Right forelimb (tissue), 1 donor: ENCODE results near the gene BAAT.
"Not testable (repeated sequence)": the region's sequence is repeated elsewhere in the genome, so short reads cannot be mapped to it uniquely, and the experiment has no call there.

ENCODE experiments used
- DNase-seq: peaks from one replicate; pipeline ENCODE4 v3.0.0-alpha.2; 2018

The BAAT gene

DNA sequence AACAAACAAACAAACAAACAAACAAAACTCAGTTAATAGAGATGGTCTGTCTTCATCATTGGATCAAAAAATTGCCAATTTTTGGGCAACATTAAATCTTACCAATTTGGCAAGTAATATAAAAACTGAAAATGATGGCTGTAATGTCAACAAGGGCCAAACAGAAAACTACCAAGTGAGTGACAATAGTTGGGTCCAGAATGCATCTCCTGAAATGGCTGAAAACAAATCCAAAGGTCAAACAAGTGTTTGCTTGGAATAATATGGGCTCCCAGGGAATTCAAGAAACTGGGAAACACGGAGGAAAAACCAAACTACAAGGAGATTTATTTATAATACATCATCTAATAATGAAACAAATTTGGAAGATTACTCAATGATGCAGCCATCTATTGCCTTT, 25.1 kb downstream of the BAAT start:
- no peak for DNase-seq

GRCh38 chr9:101356619-101357018, 28.2 kb downstream of the BAAT start:
- no peak for DNase-seq

DNA sequence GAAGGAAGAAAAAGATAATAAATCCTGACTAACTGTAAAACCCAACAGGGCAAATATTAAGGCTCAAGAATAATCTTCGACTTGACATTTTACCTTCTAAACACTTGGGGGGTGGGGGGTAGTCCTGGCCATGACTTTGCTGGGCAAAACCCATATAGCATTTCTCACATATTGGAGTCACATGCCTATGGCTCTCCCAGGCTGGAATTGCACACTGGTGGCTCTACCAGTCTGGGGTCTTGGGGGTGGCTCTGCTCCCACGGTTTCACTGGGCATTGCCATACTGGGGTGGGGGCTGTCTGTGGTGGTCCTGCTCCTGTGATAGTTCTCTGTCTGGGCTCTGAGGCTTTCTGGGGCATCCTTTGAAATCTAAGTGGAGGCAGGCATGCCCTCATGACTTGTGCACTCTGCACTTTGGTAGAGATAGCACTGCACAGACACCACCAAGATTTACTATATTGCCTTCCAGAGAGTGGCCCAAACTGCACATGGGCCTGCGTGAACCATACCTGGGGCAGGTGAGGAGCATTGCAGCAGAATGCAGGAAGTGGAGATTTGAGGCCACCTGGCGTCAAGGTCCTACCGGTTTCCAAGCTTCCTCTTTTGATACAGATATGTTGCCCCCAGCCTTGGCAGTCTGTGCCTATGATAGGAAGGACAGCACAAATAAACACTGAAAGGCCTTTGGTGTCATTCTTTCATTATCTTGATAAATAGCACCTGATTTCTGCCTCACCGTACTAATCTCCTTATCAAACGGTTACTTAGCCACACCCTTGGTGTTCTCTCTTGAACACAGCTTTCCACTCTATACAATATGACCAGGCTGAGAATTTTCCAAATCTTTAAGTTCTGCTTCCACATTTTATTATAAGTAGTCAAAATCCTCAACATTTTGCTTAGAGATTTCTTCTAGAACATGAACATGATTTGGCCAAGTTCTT, 29.8 kb downstream of the BAAT start:
- DNase-seq, result no peak

GRCh38 chr9:101354143-101354764, 30.6 kb downstream of the BAAT start:
- no peak for DNase-seq

DNA sequence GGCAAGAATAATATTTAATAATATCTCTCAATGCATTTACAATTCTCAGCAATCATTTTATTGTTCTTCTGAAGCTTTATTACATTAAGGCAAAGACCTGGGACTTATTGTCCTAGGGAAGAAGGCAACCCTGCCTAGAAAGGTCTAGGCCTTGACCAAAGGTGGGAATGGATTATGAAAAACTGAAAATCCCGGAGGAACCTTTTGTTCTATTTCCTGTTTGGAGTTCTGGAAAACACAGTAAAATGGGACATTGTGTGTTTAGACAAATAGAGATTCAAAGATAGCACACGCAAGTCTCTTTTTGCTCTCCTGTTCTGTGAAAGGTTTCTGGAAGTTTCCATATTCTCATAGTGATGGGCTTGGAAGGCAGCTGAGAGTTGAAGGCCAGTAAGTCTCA, 31.1 kb downstream of the BAAT start:
- no peak for DNase-seq

DNA sequence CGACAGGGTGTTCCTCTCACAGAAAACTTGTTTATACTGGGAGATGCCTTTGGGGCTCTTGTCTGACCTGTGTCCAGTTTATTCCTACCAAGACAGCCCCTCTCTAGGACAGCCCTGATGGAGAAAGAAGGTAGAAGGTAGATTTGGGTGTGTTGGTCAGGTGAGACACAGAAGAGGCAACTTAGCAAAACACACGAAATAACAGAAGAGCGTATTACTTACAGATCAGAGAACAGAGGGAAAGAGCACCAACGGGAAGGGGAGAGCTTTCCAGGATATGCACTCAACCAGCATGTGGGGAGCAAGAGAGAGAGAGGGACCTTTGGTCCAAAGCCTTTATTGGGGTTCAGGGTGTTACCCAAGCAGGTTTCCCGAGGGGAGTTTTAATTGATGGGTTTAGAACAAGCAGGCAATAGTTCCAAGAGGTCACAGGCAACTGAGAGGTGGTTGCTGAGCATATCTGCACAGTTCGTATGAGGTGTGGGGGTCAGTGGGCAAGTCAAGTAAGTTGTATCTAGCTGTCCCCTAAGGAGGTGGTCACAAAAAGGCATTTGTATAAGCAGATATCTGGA, 31.8 kb downstream of the BAAT start:
- no peak for DNase-seq

DNA sequence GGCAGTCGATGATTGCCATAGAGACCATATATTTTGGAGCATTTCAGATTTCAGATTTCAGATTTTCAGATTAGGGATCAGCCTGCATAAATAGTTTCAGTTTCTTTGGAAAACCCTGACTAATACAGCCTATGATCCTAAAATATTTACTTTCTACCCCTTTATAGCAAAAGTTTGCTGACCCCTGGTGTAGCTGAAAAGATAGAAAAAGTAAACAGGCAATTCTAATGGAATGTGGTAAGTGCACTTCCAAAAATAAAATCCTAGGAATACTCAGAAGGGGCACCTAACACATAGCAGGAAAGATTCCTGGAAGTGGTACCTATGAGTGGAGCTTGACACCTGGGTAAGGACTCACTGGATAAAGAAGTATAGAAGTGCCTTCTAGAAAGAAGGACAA, 34.5 kb downstream of the BAAT start:
- no peak for DNase-seq

- DNase-seq, result no peak
Measured at GRCh38 chr9:101342595-101342994, 42.2 kb downstream of the BAAT start.

GRCh38 chr9:101341958-101342357, 42.8 kb downstream of the BAAT start:
- DNase-seq, result no peak

DNA sequence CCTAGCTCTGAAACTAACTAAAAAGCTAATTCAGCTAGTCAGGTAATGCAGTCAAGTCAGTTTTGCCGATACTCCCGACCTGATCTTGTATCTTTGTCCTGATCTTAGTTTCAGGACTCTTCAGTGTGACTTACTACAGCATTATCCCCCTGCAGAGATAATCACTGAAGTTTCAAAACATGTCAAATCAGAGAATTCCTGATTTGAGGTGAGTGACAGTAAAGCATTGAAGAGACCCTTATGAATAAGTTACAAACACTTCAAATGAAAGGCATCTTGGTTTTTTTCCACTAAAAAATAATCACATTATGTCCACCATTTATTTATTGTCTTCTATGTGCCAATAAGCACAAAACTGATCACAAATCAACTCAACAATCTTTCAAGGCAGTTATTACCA, 47.6 kb downstream of the BAAT start:
- no peak for DNase-seq

- DNase-seq, result no peak
Measured at GRCh38 chr9:101336091-101336490, 48.7 kb downstream of the BAAT start.

DNA sequence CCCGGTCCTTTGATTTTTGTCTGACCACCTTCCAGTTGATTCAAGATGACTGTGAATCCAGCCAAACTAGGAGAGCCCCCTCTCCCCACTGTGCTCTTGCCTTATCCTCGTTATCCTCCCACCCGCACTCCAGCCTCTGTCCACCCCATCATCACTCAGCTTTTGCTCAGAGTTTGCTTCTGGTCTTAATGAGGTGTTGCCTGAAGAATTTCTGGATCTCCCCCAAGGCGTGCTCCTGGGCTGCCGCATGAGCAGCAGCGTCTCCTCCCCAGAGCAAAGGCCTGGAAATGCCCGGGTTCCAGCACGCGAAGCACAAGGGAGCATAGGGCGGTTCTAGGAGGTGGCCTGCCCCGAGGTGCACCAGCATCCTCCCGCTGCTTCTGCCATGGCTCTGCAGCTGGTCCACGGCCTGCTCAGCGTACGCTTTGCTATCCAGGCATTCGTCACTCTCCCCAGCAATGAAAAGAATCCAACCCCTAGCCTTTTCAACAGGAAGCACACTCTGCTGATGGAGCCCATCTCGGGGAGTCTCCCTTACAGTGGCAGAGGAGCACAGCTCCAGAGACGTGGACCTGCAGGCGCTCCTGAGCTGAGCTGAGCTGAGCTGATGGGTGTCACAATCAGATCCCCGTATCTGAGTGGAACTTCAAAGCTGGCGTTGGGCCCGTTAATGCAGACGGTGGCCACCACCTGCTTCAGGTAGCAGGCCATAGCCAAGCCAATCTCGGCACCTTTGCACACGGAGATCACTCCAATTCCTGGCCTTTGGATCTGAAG, 50.7 kb downstream of the BAAT start:
- no peak for DNase-seq

- no peak for DNase-seq
Measured at GRCh38 chr9:101333490-101333889, 51.3 kb downstream of the BAAT start.

DNA sequence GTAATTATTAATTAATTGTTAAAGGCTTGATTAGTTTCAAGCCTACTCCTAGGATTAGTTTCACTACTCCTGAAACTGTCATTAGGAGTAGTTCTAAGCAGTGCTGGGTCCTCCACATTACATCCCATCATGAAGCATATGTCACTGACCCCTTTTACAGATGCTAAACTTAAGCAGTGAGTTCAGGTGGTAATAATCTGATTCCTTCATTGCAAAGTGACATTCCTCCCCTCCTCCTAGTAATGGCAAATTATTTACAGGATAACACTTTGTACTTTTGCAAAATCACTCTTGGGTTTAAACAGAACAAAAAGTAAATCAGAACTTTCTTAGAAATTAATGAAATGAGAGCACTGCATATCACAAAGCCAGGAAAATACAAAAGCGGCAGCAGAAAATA, 52.4 kb downstream of the BAAT start:
- no peak for DNase-seq

- not testable (repeated sequence) for DNase-seq
Measured at GRCh38 chr9:101327422-101327909, 57.3 kb downstream of the BAAT start.

GRCh38 chr9:101326501-101326900, 58.3 kb downstream of the BAAT start:
- no peak for DNase-seq

- DNase-seq, result no peak
Measured at GRCh38 chr9:101326035-101326434, 58.8 kb downstream of the BAAT start.

- DNase-seq, result no peak
Measured at GRCh38 chr9:101325053-101325452, 59.8 kb downstream of the BAAT start.

DNA sequence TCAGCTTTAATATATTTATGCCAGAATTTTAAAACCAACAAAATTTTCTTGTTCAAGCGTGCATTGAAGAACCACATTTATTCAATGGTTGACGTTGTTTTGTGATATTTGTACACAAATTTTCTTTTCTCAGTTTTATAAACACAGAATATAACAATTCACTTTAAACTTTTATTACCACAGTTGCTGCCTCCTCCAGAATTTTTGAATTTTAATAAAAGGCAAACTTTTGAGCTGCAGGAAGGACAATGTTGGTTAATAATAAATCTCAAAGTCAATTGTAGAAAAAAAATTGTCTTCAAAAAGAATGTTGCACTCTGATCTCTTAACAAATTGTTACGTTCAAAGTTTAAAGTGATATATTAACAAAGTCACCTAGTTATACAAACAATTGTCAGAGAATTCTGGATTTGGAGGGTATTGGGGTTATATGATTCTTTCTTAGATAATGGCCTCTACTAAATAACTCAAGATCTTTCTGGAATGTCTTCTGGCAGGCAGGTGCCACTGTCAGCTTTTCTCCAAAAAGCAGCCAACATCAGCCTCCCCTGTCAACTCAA, 60.5 kb downstream of the BAAT start:
- no peak for DNase-seq

DNA sequence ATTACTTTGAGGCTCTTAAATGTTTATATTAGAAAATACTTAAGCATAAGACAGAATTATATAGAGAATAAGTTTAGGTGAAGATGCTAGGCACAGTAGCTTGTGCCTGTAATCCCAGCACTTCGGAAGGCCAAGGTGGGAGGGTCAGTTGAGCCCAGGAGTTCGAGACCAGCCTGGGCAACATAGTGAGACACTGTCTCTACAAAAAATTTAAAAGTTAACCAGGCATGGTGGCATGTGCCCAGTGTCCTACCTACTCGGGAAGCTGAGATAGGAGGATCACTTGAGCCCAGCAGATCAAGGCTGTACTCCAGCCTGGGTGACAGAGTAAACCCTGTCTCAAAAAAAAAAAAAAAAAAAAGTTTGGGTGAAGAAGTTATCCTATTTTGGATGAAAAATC, 61.7 kb downstream of the BAAT start:
- DNase-seq, result no peak

DNA sequence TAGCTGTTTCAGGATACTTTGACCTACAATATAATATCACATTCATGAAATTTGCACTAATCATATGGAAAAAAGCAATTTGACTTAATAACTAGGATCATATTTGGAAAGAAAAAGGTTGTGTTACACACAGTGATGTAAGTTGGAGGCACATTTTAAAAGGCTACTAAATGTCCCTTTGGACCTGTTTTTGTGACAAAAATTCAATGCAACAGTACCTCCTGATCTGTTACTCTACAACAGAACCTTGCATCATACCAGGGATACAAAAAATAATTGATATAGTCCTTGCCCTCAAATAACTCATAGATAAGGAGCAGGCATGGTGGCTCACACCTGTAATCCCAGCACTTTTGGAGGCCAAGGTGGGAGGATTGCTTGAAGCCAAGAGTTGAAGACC, 67.1 kb downstream of the BAAT start:
- no peak for DNase-seq

DNA sequence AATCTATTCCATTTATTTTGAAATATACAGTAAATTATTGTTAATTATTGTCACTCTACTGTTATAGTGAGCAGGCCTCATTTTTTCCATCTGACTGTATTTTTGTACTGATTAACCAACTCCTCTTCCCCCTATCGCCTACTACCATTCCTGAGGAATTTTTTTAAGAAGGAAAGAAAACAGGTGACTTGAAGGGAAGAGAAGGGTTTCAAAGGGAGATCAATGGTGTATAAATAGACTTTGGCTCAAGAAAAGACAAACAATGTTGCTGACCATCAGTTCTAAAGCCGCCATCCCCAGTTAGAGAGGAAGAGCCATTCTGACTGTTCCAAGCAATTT, 69.7 kb downstream of the BAAT start:
- DNase-seq, result no peak

DNA sequence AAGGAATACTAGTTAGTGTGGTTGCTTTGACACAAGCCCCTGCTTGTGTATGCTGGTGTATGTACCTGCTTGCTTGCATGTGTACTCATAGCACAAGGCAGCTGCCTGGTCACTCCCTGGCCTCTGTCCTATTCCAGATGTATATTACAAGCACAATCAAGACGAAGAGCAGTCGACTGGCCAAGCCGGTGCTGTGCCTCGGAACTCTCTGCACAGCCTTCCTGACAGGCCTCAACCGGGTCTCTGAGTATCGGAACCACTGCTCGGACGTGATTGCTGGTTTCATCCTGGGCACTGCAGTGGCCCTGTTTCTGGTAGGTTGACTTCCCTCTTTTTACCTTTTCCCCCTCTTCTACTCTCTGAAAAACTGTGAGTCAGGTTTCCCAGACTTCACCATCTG, 72.1 kb downstream of the BAAT start:
- DNase-seq, result no peak
